ENCODE results near the gene RIMKLB.

Gene RIMKLB

GRCh38 chr12:8697476-8698131 lies at the start of gene RIMKLB:
Gene RIMKLB (plus strand): TSS chr12:8697991. CDS start chr12:8713867, 15,876 bp downstream.
- DNase-seq: peak; percentile 77

GRCh38 chr12:8648576-8649205 lies 49.1 kb upstream of the RIMKLB start:
- DNase-seq: no peak

- no peak for DNase-seq
Measured at GRCh38 chr12:8655421-8655820, 42.4 kb upstream of the RIMKLB start.

- DNase-seq: no peak
Measured at GRCh38 chr12:8658346-8658745, 39.4 kb upstream of the RIMKLB start.

GRCh38 chr12:8661016-8661415 lies 36.8 kb upstream of the RIMKLB start:
- DNase-seq: no peak

GRCh38 chr12:8661751-8662150 lies 36.0 kb upstream of the RIMKLB start:
- no peak for DNase-seq

- no peak for DNase-seq
Measured at GRCh38 chr12:8662593-8662992, 35.2 kb upstream of the RIMKLB start, which contains the start of gene MFAP5. Gene MFAP5 (minus strand): TSS chr12:8662826. CDS start chr12:8662104, 722 bp downstream.

- DNase-seq: no peak
Measured at GRCh38 chr12:8664228-8664913, 33.4 kb upstream of the RIMKLB start.

GRCh38 chr12:8665759-8666158 lies 32.0 kb upstream of the RIMKLB start:
- no peak for DNase-seq

GRCh38 chr12:8667270-8667669 lies 30.5 kb upstream of the RIMKLB start:
- DNase-seq: peak; percentile 19

GRCh38 chr12:8668441-8668840 lies 29.4 kb upstream of the RIMKLB start:
- DNase-seq: no peak

GRCh38 chr12:8672381-8672780 lies 25.4 kb upstream of the RIMKLB start:
- no peak for DNase-seq

GRCh38 chr12:8675591-8676036 lies 22.2 kb upstream of the RIMKLB start:
- no peak for DNase-seq

- DNase-seq: no peak
Measured at GRCh38 chr12:8676651-8677050, 21.1 kb upstream of the RIMKLB start.

GRCh38 chr12:8677362-8677761 lies 20.4 kb upstream of the RIMKLB start:
- DNase-seq: no peak

- no peak for DNase-seq
Measured at GRCh38 chr12:8678661-8679111, 19.1 kb upstream of the RIMKLB start.

GRCh38 chr12:8680533-8680932 lies 17.3 kb upstream of the RIMKLB start:
- no peak for DNase-seq

- no peak for DNase-seq
Measured at GRCh38 chr12:8681129-8681884, 16.5 kb upstream of the RIMKLB start.

GRCh38 chr12:8685051-8685450 lies 12.7 kb upstream of the RIMKLB start:
- DNase-seq: no peak

GRCh38 chr12:8687846-8688601 lies 9.8 kb upstream of the RIMKLB start:
- DNase-seq: peak; percentile 34

GRCh38 chr12:8689681-8690080 lies 8.1 kb upstream of the RIMKLB start:
- no peak for DNase-seq

GRCh38 chr12:8692573-8692972 lies 5.2 kb upstream of the RIMKLB start:
- peak; percentile 68 for DNase-seq
